HFF-Myc (cell line): ENCODE results near the gene RNF31.

Experiments
- DNase-seq: peaks from one replicate; pipeline ENCODE4 v3.0.0-alpha.2; 2011; ENCODE audit warnings: low read depth; ENCODE audit errors: extremely low read depth
- H3K4me3 ChIP-seq: replicated peaks from 2 replicates; pipeline ENCODE4 v1.5.1; 2011; ENCODE audit warnings: low read depth, mild to moderate bottlenecking, control low read depth, low read length
- CTCF ChIP-seq: IDR thresholded peaks from 2 replicates; pipeline ENCODE4 v1.5.1; 2012; ENCODE audit warnings: mild to moderate bottlenecking, low read depth, low read length, control low read depth; ENCODE audit errors: missing control alignments

RNF31 gene

GRCh38 chr14:24171422-24172260 is 24.3 kb downstream of the RNF31 start, which contains the start of gene REC8:
REC8 (plus strand) TSS chr14:24172080; CDS start chr14:24172553, 473 bp downstream.
- no peak within 1 kb of the TSS for H3K4me3 ChIP-seq
- no peak for DNase-seq
- no peak for TF ChIP-seq CTCF

- no peak overlapping the region for H3K4me3 ChIP-seq
- no peak for DNase-seq
- no peak for TF ChIP-seq CTCF
Observed at GRCh38 chr14:24172261-24172860, 25.1 kb downstream of the RNF31 start.

- H3K4me3 ChIP-seq: no peak overlapping the region
- no peak for TF ChIP-seq CTCF
- no peak for DNase-seq
Observed at GRCh38 chr14:24172871-24173281, 25.6 kb downstream of the RNF31 start.

GRCh38 chr14:24176599-24176998 is 29.3 kb downstream of the RNF31 start:
- H3K4me3 ChIP-seq: no peak overlapping the region
- TF ChIP-seq CTCF: no peak
- no peak for DNase-seq

GRCh38 chr14:24177041-24177825 is 29.9 kb downstream of the RNF31 start:
- DNase-seq: no peak
- TF ChIP-seq CTCF: no peak

GRCh38 chr14:24177891-24178290 is 30.6 kb downstream of the RNF31 start:
- no peak for TF ChIP-seq CTCF
- no peak for DNase-seq
- H3K4me3 ChIP-seq: no peak overlapping the region

More at GRCh38 chr14:24177041-24177825, 29.9 kb downstream of the RNF31 start:
- no peak overlapping the region for H3K4me3 ChIP-seq
